B cell (primary cell): ENCODE measurements around the gene BCAP29.

Experiments
- CTCF ChIP-seq: fragments of 200-600 bp; IDR thresholded peaks from one replicate; pipeline ENCODE4 v1.8.0; 2022; ENCODE audit warnings: antibody characterized with exemption, mild to moderate bottlenecking
- EZH2 ChIP-seq: IDR thresholded peaks from 2 replicates; pipeline ENCODE4 v1.6.1; 2012; ENCODE audit warnings: borderline replicate concordance, low read depth, mild to moderate bottlenecking, moderate library complexity, low read length; ENCODE audit not compliant: insufficient read depth, poor library complexity, severe bottlenecking

- TF ChIP-seq CTCF (no peak), EZH2 (no peak)
Measured at GRCh38 chr7:107596881-107597581, 17.0 kb downstream of the BCAP29 start.
